NCI-H524 (cell line): ENCODE results near the gene BRICD5.
"Not testable (repeated sequence)": the region's sequence is repeated elsewhere in the genome, so short reads cannot be mapped to it uniquely, and the experiment has no call there.

ENCODE experiments used
- DNase-seq, 2 experiments: peaks; one replicate each; lab custom pipeline; 2025; lab: John Stamatoyannopoulos, UW

The BRICD5 gene

GRCh38 chr16:2210386-2211365 lies at the start of gene BRICD5:
TSS of gene BRICD5 (minus strand) at chr16:2210863. CDS start at chr16:2210833, 30 bp downstream.
- no peak for DNase-seq

GRCh38 chr16:2260250-2260649 lies 49.6 kb upstream of the BRICD5 start:
- no peak for DNase-seq

- DNase-seq: not testable (repeated sequence)
Observed at GRCh38 chr16:2258530-2258929, 47.9 kb upstream of the BRICD5 start.

GRCh38 chr16:2257726-2258125 lies 47.1 kb upstream of the BRICD5 start:
- DNase-seq: no peak

- no peak for DNase-seq
Observed at GRCh38 chr16:2256531-2257140, 46.0 kb upstream of the BRICD5 start.

GRCh38 chr16:2253293-2253692 lies 42.6 kb upstream of the BRICD5 start:
- no peak for DNase-seq

- no peak for DNase-seq
Observed at GRCh38 chr16:2252806-2253148, 42.1 kb upstream of the BRICD5 start.

- DNase-seq: peak; percentile 84 to 96
Observed at GRCh38 chr16:2251296-2252111, 40.8 kb upstream of the BRICD5 start, which contains the start of gene ECI1. TSS of gene ECI1 (minus strand) at chr16:2251587. CDS start at chr16:2251566, 21 bp downstream.

- peak in 1 of 2 experiments; percentile 58 for DNase-seq
Observed at GRCh38 chr16:2250652-2251295, 40.1 kb upstream of the BRICD5 start.

- DNase-seq: no peak
Observed at GRCh38 chr16:2246301-2246885, 35.7 kb upstream of the BRICD5 start.

GRCh38 chr16:2244926-2245795 lies 34.5 kb upstream of the BRICD5 start:
- DNase-seq: no peak

GRCh38 chr16:2244301-2244700 lies 33.6 kb upstream of the BRICD5 start:
- DNase-seq: peak in 1 of 2 experiments; percentile 52

GRCh38 chr16:2243781-2244180 lies 33.1 kb upstream of the BRICD5 start:
- DNase-seq: no peak

GRCh38 chr16:2243031-2243528 lies 32.4 kb upstream of the BRICD5 start:
- no peak for DNase-seq

GRCh38 chr16:2242598-2242997 lies 31.9 kb upstream of the BRICD5 start:
- DNase-seq: no peak

GRCh38 chr16:2240331-2240730 lies 29.7 kb upstream of the BRICD5 start:
- not testable (repeated sequence) for DNase-seq

GRCh38 chr16:2238838-2239675 lies 28.4 kb upstream of the BRICD5 start:
- peak in 1 of 2 experiments; percentile 26 for DNase-seq

- no peak for DNase-seq
Observed at GRCh38 chr16:2238150-2238837, 27.6 kb upstream of the BRICD5 start.
